K562 (cell line): Measurements from ENCODE around the gene SYNRG. TPM values are rescaled to one million over a fixed set of nuclear protein-coding genes. Genes with fewer than 3 reads are reported as not detected.

Experiments
- CBX1 ChIP-seq: sonication (generic); IDR thresholded peaks from 2 replicates; pipeline ENCODE4 v1.6.1; 2016; ENCODE audit warnings: antibody characterized with exemption, low read depth, mild to moderate bottlenecking
- COPS2 ChIP-seq: fragments of 450-650 bp; conservative IDR thresholded peaks from 2 replicates; pipeline ENCODE4 v1.6.1; 2016; ENCODE audit warnings: mild to moderate bottlenecking, moderate library complexity
- EHMT2 ChIP-seq: fragments of 450-650 bp; IDR thresholded peaks from 2 replicates; pipeline ENCODE4 v1.6.1; 2018; ENCODE audit warnings: antibody characterized with exemption
- ELF4 ChIP-seq: fragments of 450-650 bp; formaldehyde crosslinking; IDR thresholded peaks from 2 replicates; pipeline ENCODE4 v1.4.0; 2022; ENCODE audit warnings: missing genetic modification characterization
- ESRRB ChIP-seq: fragments of 250-450 bp; sonication (Bioruptor Pico); IDR thresholded peaks from 2 replicates; pipeline ENCODE4 v1.5.0; 2020; ENCODE audit warnings: mild to moderate bottlenecking, moderate library complexity, borderline replicate concordance
- HDAC1 ChIP-seq, 2 experiments: fragments of 450-650 bp; IDR thresholded peaks; 2 replicates each; pipeline ENCODE4 v1.6.1; 2016 to 2017; ENCODE audit warnings: inconsistent platforms in 1 of 2, mild to moderate bottlenecking in 1 of 2, moderate library complexity in 1 of 2
- HMG20B ChIP-seq: fragments of 250-450 bp; sonication (Bioruptor Pico); IDR thresholded peaks from 2 replicates; pipeline ENCODE4 v1.5.0; 2021; ENCODE audit warnings: mild to moderate bottlenecking
- HSF4 ChIP-seq: fragments of 250-450 bp; sonication (Bioruptor Pico); IDR thresholded peaks from 2 replicates; pipeline ENCODE4 v2.1.2; 2022; ENCODE audit warnings: mild to moderate bottlenecking, moderate library complexity, borderline replicate concordance
- KLF10 ChIP-seq: fragments of 250-450 bp; sonication (Bioruptor Pico); IDR thresholded peaks from 2 replicates; pipeline ENCODE4 v1.6.1; 2021; ENCODE audit warnings: matching md5 sums
- SAP30 ChIP-seq: fragments of 200-600 bp; sonication (generic); IDR thresholded peaks from 2 replicates; pipeline ENCODE4 v1.6.1; 2012; ENCODE audit warnings: borderline replicate concordance, low read depth, mild to moderate bottlenecking, moderate library complexity, low read length, control low read depth, inconsistent platforms; ENCODE audit not compliant: insufficient read depth, poor library complexity, severe bottlenecking
- TEAD1 ChIP-seq, 2 experiments: fragments of 450-650 bp in 1 of 2; sonication (generic) in 1 of 2; formaldehyde crosslinking; IDR thresholded peaks; 2 replicates each; pipeline versions ENCODE4 v1.4.0 to v1.8.0; 2020 to 2022; ENCODE audit warnings: mild to moderate bottlenecking in 2 of 2, missing genetic modification reagents in 1 of 2
- YBX1 ChIP-seq: fragments of 450-650 bp; IDR thresholded peaks from 2 replicates; pipeline ENCODE4 v1.7.1; 2016; ENCODE audit warnings: mild to moderate bottlenecking
- ZBTB17 ChIP-seq: fragments of 450-650 bp; formaldehyde crosslinking; IDR thresholded peaks from 2 replicates; pipeline ENCODE4 v1.4.0; 2020; ENCODE audit warnings: mild to moderate bottlenecking
- ZFP36 ChIP-seq: fragments of 150-350 bp; IDR thresholded peaks from 2 replicates; pipeline ENCODE4 v1.6.1; 2018; ENCODE audit warnings: low read length, low read depth; ENCODE audit not compliant: partially characterized antibody
- ZNF143 ChIP-seq: sonication (generic); formaldehyde crosslinking; IDR thresholded peaks from 2 replicates; pipeline ENCODE4 v1.9.0; 2022; ENCODE audit warnings: mild to moderate bottlenecking, missing genetic modification reagents
- ZNF384 ChIP-seq: IDR thresholded peaks from 2 replicates; pipeline ENCODE4 v1.6.1; 2012; ENCODE audit warnings: low read depth, low read length, improper control_type of control experiment
- ZNF444 ChIP-seq: fragments of 250-450 bp; sonication (Bioruptor Pico); IDR thresholded peaks from 2 replicates; pipeline ENCODE4 v1.4.0; 2020; ENCODE audit warnings: mild to moderate bottlenecking, moderate library complexity
- polyA plus RNA-seq, 8 experiments: library from polyadenylated mRNA; depleted of rRNA in 4 of 8; stranded (reverse) in 5 of 8; unstranded in 3 of 8; fragments of >200 nt; fragmentation: Nextera tagmentation in 2 of 8; fragmentation: Illumina TruSeq in 1 of 8; extraction: Ambion mirVana in 2 of 8; extraction: Trizol in 1 of 8; gene quantifications; 2 replicates each; pipeline versions ENCODE4 v1.2.1 to v1.2.3, GENCODE V29; 2011 to 2014; ENCODE audit warnings: inconsistent platforms in 1 of 8, missing spikeins in 1 of 8
- total RNA-seq, 7 experiments: library from RNA; depleted of rRNA in 6 of 7; stranded (reverse); fragments of >200 nt in 6 of 7; fragmentation: Illumina TruSeq in 2 of 7; extraction: Trizol in 2 of 7; gene quantifications; 2 replicates each; pipeline versions ENCODE4 v1.2.1 to v1.2.3, GENCODE V29; 2011 to 2021; ENCODE audit warnings: low replicate concordance in 1 of 7
- TF ChIP-seq, protein P1 (sequence below): fragments of 450-650 bp; IDR thresholded peaks from 2 replicates; pipeline ENCODE4 v1.7.0; 2016; ENCODE audit warnings: borderline replicate concordance
- TF ChIP-seq, protein P2 (sequence below): fragments of 450-650 bp; formaldehyde crosslinking; IDR thresholded peaks from 2 replicates; pipeline ENCODE4 v1.4.0; 2020; ENCODE audit warnings: mild to moderate bottlenecking, mixed read lengths
- TF ChIP-seq, protein P3 (sequence below): fragments of 450-650 bp; formaldehyde crosslinking; IDR thresholded peaks from 2 replicates; pipeline ENCODE4 v1.4.0; 2022; ENCODE audit warnings: mild to moderate bottlenecking, moderate library complexity
- TF ChIP-seq, protein P4 (sequence below), 2 experiments: fragments of 450-650 bp; conservative IDR thresholded peaks; 2 replicates each; pipeline ENCODE4 v1.6.1; 2017; ENCODE audit warnings: mild to moderate bottlenecking in 2 of 2, moderate library complexity in 2 of 2
- TF ChIP-seq, protein P5 (sequence below): fragments of 450-650 bp; IDR thresholded peaks from 2 replicates; pipeline ENCODE4 v1.6.1; 2014; ENCODE audit warnings: low read depth, mild to moderate bottlenecking, moderate library complexity, borderline replicate concordance

The SYNRG gene
- total and polyA plus RNA-seq, 9 of the 15 experiments (the other 6 are each of a cell fraction or from before 2014, with no cell fraction given) = 2.9 to 28.2 (median 15.1) TPM

DNA sequence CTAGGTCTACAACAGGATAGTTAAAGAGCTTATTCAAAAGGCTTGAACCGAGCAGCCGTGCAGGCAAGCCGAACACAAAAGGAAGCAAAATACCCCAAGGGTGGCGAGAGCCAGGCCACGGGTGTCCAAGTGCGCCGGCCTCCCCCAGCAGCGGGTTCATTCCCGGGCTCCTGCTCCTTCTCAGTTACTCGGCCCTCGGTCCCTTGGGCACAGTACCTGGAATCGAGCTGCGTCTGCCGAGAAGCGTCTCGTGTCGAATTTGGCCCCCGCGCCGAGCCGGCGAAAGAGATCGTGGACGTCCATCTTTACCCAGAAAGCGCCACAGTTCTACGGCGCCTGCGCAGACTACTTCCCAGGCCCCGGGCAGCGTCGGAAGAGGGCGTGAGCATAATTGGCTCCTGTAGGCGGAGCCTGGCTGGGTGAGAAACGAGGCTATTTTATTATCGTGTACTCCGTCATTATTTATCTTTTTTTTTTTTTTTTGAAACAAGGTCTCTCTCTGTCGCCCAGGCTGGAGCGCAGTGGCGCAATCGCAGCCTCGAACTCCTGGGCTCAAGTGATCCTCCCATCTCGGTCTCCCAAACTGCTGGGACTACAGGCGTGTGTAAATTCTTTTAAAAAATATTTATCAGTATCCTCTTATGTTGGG lies 34.0 kb upstream of the SYNRG start, which contains the start of gene DDX52 (continued):
- TF ChIP-seq, protein P1, sequence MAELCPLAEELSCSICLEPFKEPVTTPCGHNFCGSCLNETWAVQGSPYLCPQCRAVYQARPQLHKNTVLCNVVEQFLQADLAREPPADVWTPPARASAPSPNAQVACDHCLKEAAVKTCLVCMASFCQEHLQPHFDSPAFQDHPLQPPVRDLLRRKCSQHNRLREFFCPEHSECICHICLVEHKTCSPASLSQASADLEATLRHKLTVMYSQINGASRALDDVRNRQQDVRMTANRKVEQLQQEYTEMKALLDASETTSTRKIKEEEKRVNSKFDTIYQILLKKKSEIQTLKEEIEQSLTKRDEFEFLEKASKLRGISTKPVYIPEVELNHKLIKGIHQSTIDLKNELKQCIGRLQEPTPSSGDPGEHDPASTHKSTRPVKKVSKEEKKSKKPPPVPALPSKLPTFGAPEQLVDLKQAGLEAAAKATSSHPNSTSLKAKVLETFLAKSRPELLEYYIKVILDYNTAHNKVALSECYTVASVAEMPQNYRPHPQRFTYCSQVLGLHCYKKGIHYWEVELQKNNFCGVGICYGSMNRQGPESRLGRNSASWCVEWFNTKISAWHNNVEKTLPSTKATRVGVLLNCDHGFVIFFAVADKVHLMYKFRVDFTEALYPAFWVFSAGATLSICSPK = no peak
- TF ChIP-seq CBX1 (no peak), KLF10 (no peak), HDAC1 (IDR thresholded peaks at IDR 0.05) (peak in 1 of 2 experiments; percentile 63; a peak in 1 of 4 replicates), EHMT2 (no peak), ZFP36 (no peak), SAP30 (peak; percentile 69), ZNF444 (CRISPR knock-in tag) (no peak), ZBTB17 (CRISPR knock-in tag) (no peak), COPS2 (no peak), ZNF384 (peak; percentile 92), HSF4 (CRISPR knock-in tag) (no peak), ELF4 (CRISPR knock-in tag) (no peak), TEAD1 (CRISPR knock-in tag; IDR thresholded peaks at IDR 0.05) (no peak), ESRRB (CRISPR knock-in tag) (no peak), YBX1 (no peak), HMG20B (CRISPR knock-in tag) (no peak), ZNF143 (no peak)
- TF ChIP-seq, protein P2, sequence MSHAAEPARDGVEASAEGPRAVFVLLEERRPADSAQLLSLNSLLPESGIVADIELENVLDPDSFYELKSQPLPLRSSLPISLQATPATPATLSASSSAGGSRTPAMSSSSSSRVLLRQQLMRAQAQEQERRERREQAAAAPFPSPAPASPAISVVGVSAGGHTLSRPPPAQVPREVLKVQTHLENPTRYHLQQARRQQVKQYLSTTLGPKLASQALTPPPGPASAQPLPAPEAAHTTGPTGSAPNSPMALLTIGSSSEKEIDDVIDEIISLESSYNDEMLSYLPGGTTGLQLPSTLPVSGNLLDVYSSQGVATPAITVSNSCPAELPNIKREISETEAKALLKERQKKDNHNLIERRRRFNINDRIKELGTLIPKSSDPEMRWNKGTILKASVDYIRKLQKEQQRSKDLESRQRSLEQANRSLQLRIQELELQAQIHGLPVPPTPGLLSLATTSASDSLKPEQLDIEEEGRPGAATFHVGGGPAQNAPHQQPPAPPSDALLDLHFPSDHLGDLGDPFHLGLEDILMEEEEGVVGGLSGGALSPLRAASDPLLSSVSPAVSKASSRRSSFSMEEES (CRISPR knock-in tag) = no peak
- TF ChIP-seq, protein P3, sequence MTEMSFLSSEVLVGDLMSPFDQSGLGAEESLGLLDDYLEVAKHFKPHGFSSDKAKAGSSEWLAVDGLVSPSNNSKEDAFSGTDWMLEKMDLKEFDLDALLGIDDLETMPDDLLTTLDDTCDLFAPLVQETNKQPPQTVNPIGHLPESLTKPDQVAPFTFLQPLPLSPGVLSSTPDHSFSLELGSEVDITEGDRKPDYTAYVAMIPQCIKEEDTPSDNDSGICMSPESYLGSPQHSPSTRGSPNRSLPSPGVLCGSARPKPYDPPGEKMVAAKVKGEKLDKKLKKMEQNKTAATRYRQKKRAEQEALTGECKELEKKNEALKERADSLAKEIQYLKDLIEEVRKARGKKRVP (CRISPR knock-in tag) = no peak
- TF ChIP-seq, protein P4, sequence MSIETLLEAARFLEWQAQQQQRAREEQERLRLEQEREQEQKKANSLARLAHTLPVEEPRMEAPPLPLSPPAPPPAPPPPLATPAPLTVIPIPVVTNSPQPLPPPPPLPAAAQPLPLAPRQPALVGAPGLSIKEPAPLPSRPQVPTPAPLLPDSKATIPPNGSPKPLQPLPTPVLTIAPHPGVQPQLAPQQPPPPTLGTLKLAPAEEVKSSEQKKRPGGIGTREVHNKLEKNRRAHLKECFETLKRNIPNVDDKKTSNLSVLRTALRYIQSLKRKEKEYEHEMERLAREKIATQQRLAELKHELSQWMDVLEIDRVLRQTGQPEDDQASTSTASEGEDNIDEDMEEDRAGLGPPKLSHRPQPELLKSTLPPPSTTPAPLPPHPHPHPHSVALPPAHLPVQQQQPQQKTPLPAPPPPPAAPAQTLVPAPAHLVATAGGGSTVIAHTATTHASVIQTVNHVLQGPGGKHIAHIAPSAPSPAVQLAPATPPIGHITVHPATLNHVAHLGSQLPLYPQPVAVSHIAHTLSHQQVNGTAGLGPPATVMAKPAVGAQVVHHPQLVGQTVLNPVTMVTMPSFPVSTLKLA (conservative IDR thresholded peaks at IDR 0.05) = peak; percentile 51 to 59; a peak in 3 of 4 replicates
- TF ChIP-seq, protein P5, sequence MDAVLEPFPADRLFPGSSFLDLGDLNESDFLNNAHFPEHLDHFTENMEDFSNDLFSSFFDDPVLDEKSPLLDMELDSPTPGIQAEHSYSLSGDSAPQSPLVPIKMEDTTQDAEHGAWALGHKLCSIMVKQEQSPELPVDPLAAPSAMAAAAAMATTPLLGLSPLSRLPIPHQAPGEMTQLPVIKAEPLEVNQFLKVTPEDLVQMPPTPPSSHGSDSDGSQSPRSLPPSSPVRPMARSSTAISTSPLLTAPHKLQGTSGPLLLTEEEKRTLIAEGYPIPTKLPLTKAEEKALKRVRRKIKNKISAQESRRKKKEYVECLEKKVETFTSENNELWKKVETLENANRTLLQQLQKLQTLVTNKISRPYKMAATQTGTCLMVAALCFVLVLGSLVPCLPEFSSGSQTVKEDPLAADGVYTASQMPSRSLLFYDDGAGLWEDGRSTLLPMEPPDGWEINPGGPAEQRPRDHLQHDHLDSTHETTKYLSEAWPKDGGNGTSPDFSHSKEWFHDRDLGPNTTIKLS = 0 out of 2 replicates have a peak, but pooled peaks have one; percentile 33
